Pancreas (tissue), 10 donors: Measurements from ENCODE around the gene TNS2. TPM values are rescaled to one million over a fixed set of nuclear protein-coding genes. Genes with fewer than 3 reads are reported as not detected.
A peak's percentile ranks its signal among the peaks of the same experiment; 100 is the strongest.

Source experiments
- ATAC-seq, 4 donors: fragments of 200-7000 bp; cut with Tn5 transposase; one replicate each; pipeline versions ENCODE4 v1.8.0 to v1.9.1; 2020; ENCODE audit warnings: mild to moderate bottlenecking in 4 of 4, moderate library complexity in 4 of 4
- DNase-seq, 6 donors: peaks; one replicate each; pipeline ENCODE4 v3.0.0-alpha.2; 2020
- FAIRE-seq: peaks from 2 replicates; lab custom pipeline; 2012; peaks lifted over from hg19 to GRCh38; lab: Jason Lieb, UNC
- H3K27ac ChIP-seq, 4 donors: fragments of 200-600 bp; sonication (generic); 1 replicate in 3 of 4; 2 replicates in 1 of 4; pipeline versions ENCODE4 v1.5.0 to v1.8.0; 2020
- H3K27me3 ChIP-seq, 4 donors: fragments of 200-600 bp; one replicate each; pipeline ENCODE4 v1.8.0; 2021
- H3K36me3 ChIP-seq, 3 donors: fragments of 200-600 bp; sonication (generic) in 1 of 3; one replicate each; pipeline versions ENCODE4 v1.5.0 to v1.8.0; 2020 to 2021
- H3K4me1 ChIP-seq, 3 donors: fragments of 200-600 bp; one replicate each; pipeline ENCODE4 v1.8.0; 2021
- H3K4me3 ChIP-seq, 4 donors: fragments of 200-600 bp; sonication (generic) in 2 of 4; one replicate each; pipeline versions ENCODE4 v1.5.0 to v1.8.0; 2020 to 2021
- H3K9me3 ChIP-seq, 4 donors: fragments of 200-600 bp; one replicate each; pipeline ENCODE4 v1.8.0; 2021
- WGBS, 2 donors: extraction: QIAGEN DNeasy Blood & Tissue Kit; methylation state at CpG; one replicate each; pipeline ENCODE4 v1.1.7; 2013; 5-methylcytosine and 5-hydroxymethylcytosine counted together
- intact Hi-C, 3 donors: fragments of 100-400 bp; cut with DNase I; formaldehyde crosslinking; loops; one replicate each; pipeline versions ENCODE4 v1.11.1 to v1.14.2; 2022
- polyA plus RNA-seq, 2 donors: library from polyadenylated mRNA; stranded (reverse); fragments of 200-250 nt; gene quantifications; one replicate each; pipeline ENCODE4 v1.2.3, GENCODE V29; 2013
- total RNA-seq, 6 donors: library from RNA; stranded (reverse); fragmentation: NEBNext Ultra II Directional in 4 of 6; extraction: Animal tissue kit (Norgen Biotek cat#: 25700) in 4 of 6; gene quantifications; one replicate each; pipeline versions ENCODE4 v1.2.1 to v1.2.4, GENCODE V29; 2021 to 2023
- TF ChIP-seq, protein P1 (sequence below), 4 donors: fragments of 200-600 bp; sonication (generic) in 3 of 4; IDR thresholded peaks; one replicate each; pipeline versions ENCODE4 v1.5.0 to v1.8.0; 2021; ENCODE audit warnings: antibody characterized with exemption in 4 of 4
- donor health status: healthy with polysubstance abuse.
- donor health status: DM: no; HTN: no; CAD: no; lungs with moderate emphysema.
- donor health status: DM: no; HTN: no; CAD: no.
- donor health status: control.
- donor health status: control.
- donor health status: Bipolar disorder and iron deficiency.
- donor health status: DM: yes; HTN: yes; CAD: no.
- donor health status: DM: no; HTN: no; CAD: no.
- donor health status: DM: no; HTN: no; CAD: no.
- donor health status: DM: yes; HTN: yes; CAD: no.

Gene TNS2
- total and polyA plus RNA-seq, 8 donors = 22.7 to 183 (median 37.2) TPM

DNA sequence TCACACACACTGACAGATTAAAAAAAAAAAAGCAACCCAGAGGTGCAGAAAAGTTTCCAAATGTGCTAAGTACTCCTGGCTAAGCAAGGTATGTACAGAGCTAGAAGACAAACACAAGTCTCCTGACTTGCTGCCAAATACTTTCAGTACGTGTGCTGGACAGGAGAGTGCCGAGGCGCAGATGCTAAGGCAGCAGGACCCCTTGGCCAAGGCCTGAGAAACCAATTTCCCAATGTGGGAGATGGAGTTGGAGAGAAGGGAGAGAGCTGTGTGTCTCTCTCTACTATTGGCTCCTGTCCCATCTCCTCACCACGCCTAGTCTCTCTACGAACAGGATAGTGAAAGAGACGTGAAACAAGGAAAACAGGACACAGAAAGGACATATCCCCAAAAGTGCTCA is 24.0 kb downstream of the TNS2 start:
- no peak for FAIRE-seq
- ATAC-seq = peak in 3 of 4 donors; percentile 32 to 60 (median 54)
- peaks cover 6 to 30% (median 18%) of the 10 kb centered on the region in 3 donors for H3K4me1 ChIP-seq

GRCh38 chr12:53074283-53074998 is 24.6 kb downstream of the TNS2 start:
- Histone ChIP-seq H3K4me1 (peaks cover 6 to 30% (median 18%) of the 10 kb centered on the region in 3 donors), H3K36me3 (peaks cover 0 to 31% (median 8%) of the 10 kb centered on the region in 3 donors), H3K4me3 (no peak overlapping the region), H3K27ac (no peak overlapping the region), H3K9me3 (no peaks in the 10 kb centered on the region), H3K27me3 (no peaks in the 10 kb centered on the region)
- ATAC-seq = no peak
- FAIRE-seq = no peak
- peak in 2 of 6 donors; percentile 15 to 50 for DNase-seq
- TF ChIP-seq, protein P1, sequence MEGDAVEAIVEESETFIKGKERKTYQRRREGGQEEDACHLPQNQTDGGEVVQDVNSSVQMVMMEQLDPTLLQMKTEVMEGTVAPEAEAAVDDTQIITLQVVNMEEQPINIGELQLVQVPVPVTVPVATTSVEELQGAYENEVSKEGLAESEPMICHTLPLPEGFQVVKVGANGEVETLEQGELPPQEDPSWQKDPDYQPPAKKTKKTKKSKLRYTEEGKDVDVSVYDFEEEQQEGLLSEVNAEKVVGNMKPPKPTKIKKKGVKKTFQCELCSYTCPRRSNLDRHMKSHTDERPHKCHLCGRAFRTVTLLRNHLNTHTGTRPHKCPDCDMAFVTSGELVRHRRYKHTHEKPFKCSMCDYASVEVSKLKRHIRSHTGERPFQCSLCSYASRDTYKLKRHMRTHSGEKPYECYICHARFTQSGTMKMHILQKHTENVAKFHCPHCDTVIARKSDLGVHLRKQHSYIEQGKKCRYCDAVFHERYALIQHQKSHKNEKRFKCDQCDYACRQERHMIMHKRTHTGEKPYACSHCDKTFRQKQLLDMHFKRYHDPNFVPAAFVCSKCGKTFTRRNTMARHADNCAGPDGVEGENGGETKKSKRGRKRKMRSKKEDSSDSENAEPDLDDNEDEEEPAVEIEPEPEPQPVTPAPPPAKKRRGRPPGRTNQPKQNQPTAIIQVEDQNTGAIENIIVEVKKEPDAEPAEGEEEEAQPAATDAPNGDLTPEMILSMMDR (IDR thresholded peaks at IDR 0.05) = no peak
- WGBS, 2 donors = 83 to 85% methylated on average over 11 of the region's 11 CpGs
- intact Hi-C loops = no loop called here

More for the DNA sequence above, 24.0 kb downstream of the TNS2 start:
- H3K4me3 ChIP-seq = no peak overlapping the region
- no peaks in the 10 kb centered on the region for H3K9me3 ChIP-seq
- no peaks in the 10 kb centered on the region for H3K27me3 ChIP-seq
- peak in 1 of 6 donors; percentile 19 for DNase-seq
- peaks cover 0 to 31% (median 8%) of the 10 kb centered on the region in 3 donors for H3K36me3 ChIP-seq
- H3K27ac ChIP-seq = no peak overlapping the region
- TF ChIP-seq, protein P1 (IDR thresholded peaks at IDR 0.05) = no peak
- 41 to 52% methylated on average over 6 of the region's 6 CpGs for WGBS, 2 donors
- intact Hi-C loops = no loop called here

DNA sequence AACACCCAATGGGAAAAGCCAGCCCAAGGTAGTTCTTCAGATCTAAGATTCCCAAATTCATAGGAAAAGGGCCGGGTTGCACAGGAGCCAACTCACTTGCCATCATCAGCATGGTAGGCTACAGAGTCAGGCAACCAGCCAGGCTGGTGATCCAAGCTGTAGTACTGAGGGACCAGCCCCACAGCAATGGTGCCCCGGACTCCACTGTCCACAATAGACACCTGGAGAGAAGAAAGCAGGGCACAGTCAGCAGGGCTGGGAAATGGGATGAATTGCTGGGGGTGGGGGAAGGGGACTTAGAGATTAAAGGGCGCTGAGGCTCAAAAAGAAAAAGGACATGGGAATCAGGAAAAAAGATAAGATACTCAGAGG is 25.1 kb downstream of the TNS2 start:
- Histone ChIP-seq H3K27ac (no peak overlapping the region), H3K4me1 (peaks cover 9 to 30% (median 18%) of the 10 kb centered on the region in 3 donors), H3K36me3 (peaks cover 0 to 31% (median 8%) of the 10 kb centered on the region in 3 donors), H3K4me3 (no peak overlapping the region), H3K9me3 (no peaks in the 10 kb centered on the region), H3K27me3 (no peaks in the 10 kb centered on the region)
- FAIRE-seq (no peak), ATAC-seq (no peak), DNase-seq (peak in 1 of 6 donors; percentile 12)
- intact Hi-C loops = no loop called here
- WGBS, 2 donors = 84 to 92% methylated on average over 3 of the region's 3 CpGs
- TF ChIP-seq, protein P1 (IDR thresholded peaks at IDR 0.05) = no peak

DNA sequence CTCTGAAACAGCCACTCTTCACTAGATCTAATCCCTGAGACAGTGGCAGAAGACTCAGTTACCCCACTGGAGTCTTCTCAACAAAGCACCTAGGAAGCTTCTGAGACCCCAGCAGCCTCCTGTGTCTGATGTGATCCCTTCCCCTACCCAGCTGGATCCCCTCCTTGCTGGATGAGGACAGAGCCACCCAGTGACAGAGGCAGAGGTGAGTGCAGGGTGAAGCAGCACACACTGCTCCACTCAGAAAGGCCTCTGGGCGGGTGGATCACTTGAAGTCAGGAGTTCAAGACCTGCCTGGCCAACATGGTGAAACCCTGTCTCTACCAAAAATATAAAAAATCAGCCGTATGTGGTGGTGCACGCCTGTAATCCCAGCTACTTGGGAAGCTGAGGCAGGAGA is 26.6 kb downstream of the TNS2 start:
- ATAC-seq (no peak), DNase-seq (no peak), FAIRE-seq (no peak)
- TF ChIP-seq, protein P1 (IDR thresholded peaks at IDR 0.05) = no peak
- WGBS, 2 donors = 90 to 93% methylated on average over 3 of the region's 3 CpGs
- Histone ChIP-seq H3K27ac (no peak overlapping the region), H3K27me3 (no peaks in the 10 kb centered on the region), H3K4me3 (no peak overlapping the region), H3K4me1 (peaks cover 11 to 30% (median 18%) of the 10 kb centered on the region in 3 donors), H3K9me3 (no peaks in the 10 kb centered on the region), H3K36me3 (peaks cover 0 to 24% (median 8%) of the 10 kb centered on the region in 3 donors)
- intact Hi-C loops = no loop called here

DNA sequence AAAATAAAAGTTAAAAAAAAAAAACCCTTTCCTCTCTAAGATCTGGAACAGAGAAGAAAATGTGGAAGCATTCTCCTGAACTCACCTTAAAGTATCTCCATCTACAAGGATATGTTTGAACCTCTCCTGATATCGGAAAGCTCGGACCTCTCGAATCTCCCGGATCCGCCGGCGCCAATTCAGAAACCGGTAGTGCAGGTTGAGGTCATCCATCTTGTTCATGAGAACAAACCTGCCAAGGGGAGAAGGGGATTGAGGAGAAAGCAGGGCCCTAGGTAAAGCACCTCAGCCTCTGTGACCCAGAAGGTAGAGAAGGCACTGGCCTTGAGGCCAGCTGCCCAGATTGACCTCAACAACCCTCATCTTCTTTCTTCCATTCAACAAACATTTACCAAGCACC is 27.2 kb downstream of the TNS2 start:
- intact Hi-C loops = no loop called here
- DNase-seq (peak in 4 of 6 donors; percentile 28 to 63 (median 49)), FAIRE-seq (no peak), ATAC-seq (no peak)
- peaks cover 0 to 24% (median 8%) of the 10 kb centered on the region in 3 donors for H3K36me3 ChIP-seq
- no peaks in the 10 kb centered on the region for H3K9me3 ChIP-seq
- peaks cover 11 to 27% (median 18%) of the 10 kb centered on the region in 3 donors for H3K4me1 ChIP-seq
- TF ChIP-seq, protein P1 (IDR thresholded peaks at IDR 0.05) = no peak
- 20 to 28% methylated on average over 8 of the region's 8 CpGs for WGBS, 2 donors
- peak overlapping the region in 1 of 4 donors; percentile 80 for H3K4me3 ChIP-seq
- no peaks in the 10 kb centered on the region for H3K27me3 ChIP-seq
- peak overlapping the region in 1 of 4 donors; percentile 40 for H3K27ac ChIP-seq
